Neutrophil (primary cell): ENCODE results near the gene PCSK2.

Experiments used
- H3K27ac ChIP-seq: fragments of 200-600 bp; sonication (generic); 2 replicates; pipeline ENCODE4 v1.5.1; 2016; ENCODE audit warnings: mild to moderate bottlenecking, moderate library complexity
- H3K27me3 ChIP-seq: fragments of 200-600 bp; sonication (generic); 2 replicates; pipeline ENCODE4 v1.6.0; 2016; ENCODE audit warnings: mild to moderate bottlenecking
- H3K36me3 ChIP-seq: fragments of 200-600 bp; sonication (generic); 2 replicates; pipeline ENCODE4 v1.5.1; 2017
- H3K4me1 ChIP-seq, 2 experiments: fragments of 200-600 bp in 1 of 2; sonication (generic) in 1 of 2; 1 replicate in 1 of 2; 2 replicates in 1 of 2; pipeline versions ENCODE4 v1.5.1 to v1.6.1; 2013 to 2016; ENCODE audit warnings: low read depth in 1 of 2, low read length in 1 of 2, mild to moderate bottlenecking in 1 of 2, moderate library complexity in 1 of 2; ENCODE audit not compliant: control insufficient read depth in 1 of 2, insufficient read depth in 1 of 2
- H3K4me3 ChIP-seq, 2 experiments: fragments of 200-600 bp in 1 of 2; sonication (generic) in 1 of 2; 1 replicate in 1 of 2; 2 replicates in 1 of 2; pipeline ENCODE4 v1.5.1; 2013 to 2016; ENCODE audit warnings: low read depth in 1 of 2, low read length in 1 of 2, mild to moderate bottlenecking in 1 of 2, moderate library complexity in 1 of 2
- H3K9me3 ChIP-seq: fragments of 200-600 bp; sonication (generic); 2 replicates; pipeline ENCODE4 v1.5.1; 2016
- TF ChIP-seq, protein P1 (sequence below): fragments of 200-600 bp; sonication (generic); IDR thresholded peaks from 2 replicates; pipeline ENCODE4 v1.5.1; 2016; ENCODE audit warnings: antibody characterized with exemption

PCSK2 gene

DNA sequence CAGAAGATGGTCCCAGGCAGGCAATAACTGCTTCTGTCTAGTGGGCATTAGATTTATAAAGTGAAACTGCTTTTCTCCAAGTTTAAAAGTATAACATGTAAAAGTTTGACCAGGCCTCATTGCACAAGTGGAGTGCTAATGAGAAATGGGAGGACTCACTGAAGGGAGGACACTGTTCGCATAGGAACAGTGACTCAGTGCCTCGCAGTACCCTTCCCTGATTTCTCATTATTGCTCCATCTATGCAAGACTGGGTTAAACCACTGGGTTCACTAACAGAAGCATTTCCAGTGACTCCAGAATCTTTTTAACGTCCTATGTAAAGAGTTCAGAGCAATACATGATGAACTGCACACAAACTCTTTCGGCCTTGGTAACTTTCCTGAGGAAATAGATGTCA is 79.6 kb downstream of the PCSK2 start:
- Histone ChIP-seq H3K4me1 (no peaks in the 10 kb centered on the region), H3K36me3 (no peaks in the 10 kb centered on the region), H3K27me3 (no peaks in the 10 kb centered on the region), H3K4me3 (no peak overlapping the region), H3K9me3 (no peaks in the 10 kb centered on the region), H3K27ac (no peak overlapping the region)
- TF ChIP-seq, protein P1, sequence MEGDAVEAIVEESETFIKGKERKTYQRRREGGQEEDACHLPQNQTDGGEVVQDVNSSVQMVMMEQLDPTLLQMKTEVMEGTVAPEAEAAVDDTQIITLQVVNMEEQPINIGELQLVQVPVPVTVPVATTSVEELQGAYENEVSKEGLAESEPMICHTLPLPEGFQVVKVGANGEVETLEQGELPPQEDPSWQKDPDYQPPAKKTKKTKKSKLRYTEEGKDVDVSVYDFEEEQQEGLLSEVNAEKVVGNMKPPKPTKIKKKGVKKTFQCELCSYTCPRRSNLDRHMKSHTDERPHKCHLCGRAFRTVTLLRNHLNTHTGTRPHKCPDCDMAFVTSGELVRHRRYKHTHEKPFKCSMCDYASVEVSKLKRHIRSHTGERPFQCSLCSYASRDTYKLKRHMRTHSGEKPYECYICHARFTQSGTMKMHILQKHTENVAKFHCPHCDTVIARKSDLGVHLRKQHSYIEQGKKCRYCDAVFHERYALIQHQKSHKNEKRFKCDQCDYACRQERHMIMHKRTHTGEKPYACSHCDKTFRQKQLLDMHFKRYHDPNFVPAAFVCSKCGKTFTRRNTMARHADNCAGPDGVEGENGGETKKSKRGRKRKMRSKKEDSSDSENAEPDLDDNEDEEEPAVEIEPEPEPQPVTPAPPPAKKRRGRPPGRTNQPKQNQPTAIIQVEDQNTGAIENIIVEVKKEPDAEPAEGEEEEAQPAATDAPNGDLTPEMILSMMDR, result no peak

DNA sequence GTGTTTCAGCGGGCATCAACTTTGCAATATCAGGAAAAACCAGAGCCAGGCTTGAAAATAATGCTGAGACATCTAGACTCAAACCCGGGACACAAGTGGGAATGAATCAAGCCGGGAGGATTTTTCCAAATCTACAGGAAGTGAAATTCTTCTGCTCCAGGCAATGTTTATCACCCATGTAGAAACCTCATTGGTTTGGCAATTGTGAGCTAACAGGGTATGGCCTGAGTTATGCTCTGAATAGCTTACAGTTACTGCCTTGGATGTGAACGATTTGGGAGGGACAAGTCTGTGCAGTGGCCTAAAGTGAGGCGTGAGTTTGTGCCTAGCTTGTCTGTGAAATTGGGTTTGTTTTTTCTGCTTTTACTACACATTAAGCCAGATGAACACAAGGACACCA is 87.4 kb downstream of the PCSK2 start:
- no peaks in the 10 kb centered on the region for H3K9me3 ChIP-seq
- H3K27ac ChIP-seq, result no peak overlapping the region
- peaks cover 34% of the 10 kb centered on the region for H3K27me3 ChIP-seq
- no peaks in the 10 kb centered on the region for H3K36me3 ChIP-seq
- no peaks in the 10 kb centered on the region for H3K4me1 ChIP-seq
- H3K4me3 ChIP-seq, result no peak overlapping the region
- TF ChIP-seq, protein P1, result no peak

DNA sequence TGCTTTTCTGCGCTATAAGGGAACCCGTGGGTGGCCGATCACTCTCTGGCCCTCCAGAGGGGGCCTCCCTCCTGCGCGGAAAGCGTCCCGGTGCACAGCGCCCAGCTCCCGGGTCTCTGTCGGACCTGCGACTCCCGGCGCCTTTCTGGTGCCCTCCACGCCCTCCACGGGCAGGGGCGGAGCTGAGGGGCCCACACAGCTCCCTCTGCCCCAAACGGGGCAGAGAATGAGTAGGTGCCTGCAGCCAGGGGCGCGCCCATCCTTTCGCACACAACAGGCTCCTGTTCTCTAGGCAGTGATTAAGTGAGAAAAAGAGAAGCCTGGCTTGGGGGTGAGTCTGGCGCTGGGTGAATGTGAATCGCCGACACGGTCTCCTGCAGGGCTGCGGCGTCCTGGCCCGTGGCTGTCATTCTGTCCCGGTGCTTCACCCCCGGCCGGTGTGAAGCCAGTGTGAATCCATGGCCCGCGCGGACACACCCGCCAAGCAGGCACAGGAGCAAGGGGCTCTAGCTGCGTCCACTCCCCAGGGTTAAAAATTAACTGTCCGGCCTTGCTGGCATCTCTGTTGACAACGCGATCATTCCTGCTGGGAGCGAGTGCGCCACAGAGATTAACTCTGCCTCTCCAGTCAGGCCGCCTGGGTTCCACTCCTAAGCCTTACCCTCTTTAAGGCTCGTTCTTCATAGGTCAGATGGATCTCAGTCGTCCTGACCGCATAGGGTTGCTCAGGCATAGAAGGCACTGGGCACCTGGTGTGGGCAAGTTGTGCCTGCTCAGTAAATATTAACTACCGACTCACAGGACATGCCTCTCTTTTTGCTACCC is 88.8 kb downstream of the PCSK2 start:
- TF ChIP-seq, protein P1, result no peak
- no peak overlapping the region for H3K4me3 ChIP-seq

DNA sequence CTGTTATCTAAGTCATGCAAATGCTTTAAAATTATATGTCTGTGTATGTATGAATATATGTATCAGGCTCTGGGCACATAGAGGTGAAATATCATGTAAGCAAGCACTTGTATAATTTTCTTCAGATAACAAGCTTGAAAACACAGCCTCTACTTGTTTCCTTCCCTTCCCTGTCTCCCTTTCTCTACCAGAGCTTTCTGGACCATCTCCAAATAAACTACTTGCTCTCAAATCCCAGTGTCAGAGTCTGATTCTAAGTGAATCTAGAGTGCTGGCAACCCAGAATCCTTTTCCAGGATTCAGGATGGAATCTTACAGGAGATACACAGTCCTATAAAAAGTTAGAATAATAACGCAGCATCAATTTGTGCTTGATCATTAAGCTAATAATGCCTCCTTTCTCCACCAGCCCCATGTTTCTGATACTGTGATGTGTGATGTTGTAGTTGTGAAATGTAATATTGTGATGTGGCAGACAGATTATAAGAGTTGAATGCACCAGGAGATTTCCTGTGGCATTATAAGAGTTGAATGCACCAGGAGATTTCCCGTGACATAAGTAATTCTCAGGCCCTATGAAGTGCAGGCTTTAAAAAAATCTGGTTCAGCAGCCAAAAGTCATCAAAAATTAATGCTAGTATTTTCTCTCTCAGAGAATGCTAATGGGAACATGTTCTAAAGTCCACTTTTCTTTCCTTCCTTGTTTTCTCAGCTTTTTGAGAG is 89.6 kb downstream of the PCSK2 start:
- no peaks in the 10 kb centered on the region for H3K36me3 ChIP-seq
- no peaks in the 10 kb centered on the region for H3K4me1 ChIP-seq
- TF ChIP-seq, protein P1, result no peak
- H3K27me3 ChIP-seq, result peaks cover 34% of the 10 kb centered on the region
- H3K4me3 ChIP-seq, result no peak overlapping the region
- H3K27ac ChIP-seq, result no peak overlapping the region
- H3K9me3 ChIP-seq, result no peaks in the 10 kb centered on the region

More for the DNA sequence above, 88.8 kb downstream of the PCSK2 start:
- no peaks in the 10 kb centered on the region for H3K9me3 ChIP-seq
- H3K27ac ChIP-seq, result no peak overlapping the region
- H3K27me3 ChIP-seq, result peaks cover 34% of the 10 kb centered on the region
- no peaks in the 10 kb centered on the region for H3K36me3 ChIP-seq
- no peaks in the 10 kb centered on the region for H3K4me1 ChIP-seq

DNA sequence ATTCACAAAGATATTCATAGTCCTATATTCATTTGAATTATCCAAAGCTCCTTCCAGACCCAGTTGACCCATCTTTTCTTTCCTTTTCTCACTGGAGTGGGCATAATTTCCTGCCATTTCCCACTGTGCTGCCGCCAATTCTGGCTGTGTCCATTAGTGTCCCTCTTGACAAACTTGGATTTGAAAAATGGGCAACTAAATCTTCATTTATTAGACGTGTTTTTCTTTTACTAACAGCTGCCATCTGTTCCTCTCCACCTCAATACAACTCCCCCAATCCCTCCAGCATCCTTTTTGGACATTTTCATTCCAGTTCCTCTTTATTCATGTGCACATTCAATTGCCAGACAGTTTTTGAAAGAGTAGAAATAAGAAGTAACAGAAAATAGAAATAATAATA is 90.5 kb downstream of the PCSK2 start:
- H3K27ac ChIP-seq, result no peak overlapping the region
- TF ChIP-seq, protein P1, result no peak
- no peaks in the 10 kb centered on the region for H3K36me3 ChIP-seq

More for the DNA sequence above, 90.5 kb downstream of the PCSK2 start:
- Histone ChIP-seq H3K4me3 (no peak overlapping the region), H3K9me3 (no peaks in the 10 kb centered on the region), H3K27me3 (peaks cover 34% of the 10 kb centered on the region), H3K4me1 (no peaks in the 10 kb centered on the region)
